Measurements from ENCODE around the gene ALPK3. TPM values are rescaled to one million over a fixed set of nuclear protein-coding genes. Genes with fewer than 3 reads are reported as not detected.

ALPK3 gene
- total RNA-seq, 4 donors from 2014 or later: 0.18 to 7.0 (median 0.68) TPM

GRCh38 chr15:84879088-84879780 lies 62.1 kb downstream of the ALPK3 start:
- no peaks in the 10 kb centered on the region for H3K9me3 ChIP-seq
- H3K27ac ChIP-seq: no peak overlapping the region
- H3K36me3 ChIP-seq: no peaks in the 10 kb centered on the region
- no peak overlapping the region for H3K4me3 ChIP-seq
- DNase-seq: no peak
- H3K4me1 ChIP-seq: peaks cover 0 to 2% (median 0%) of the 10 kb centered on the region in 4 donors
- TF ChIP-seq CTCF (IDR thresholded peaks at IDR 0.05) (no peak), POLR2A (IDR thresholded peaks at IDR 0.05) (no peak)
- no peaks in the 10 kb centered on the region for H3K27me3 ChIP-seq

DNA sequence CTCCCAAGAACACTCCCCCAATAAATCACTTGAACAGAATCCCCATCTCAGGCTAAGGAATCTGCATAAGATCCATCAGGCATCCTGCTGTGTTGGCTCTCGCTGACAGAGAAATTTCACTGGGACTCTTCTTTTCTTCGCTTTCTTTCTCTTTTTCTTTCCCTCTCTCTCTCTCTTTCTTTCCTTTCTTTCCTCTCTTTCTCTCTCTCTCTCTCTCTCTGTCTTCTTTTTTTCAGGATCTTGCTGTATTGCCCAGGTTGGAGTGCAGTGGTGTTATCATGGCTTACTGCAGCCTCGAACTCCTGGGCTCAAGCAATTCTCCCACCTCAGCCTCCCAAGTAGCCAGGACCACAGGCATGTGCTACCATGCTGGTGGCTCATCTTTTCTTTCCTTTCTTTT lies 62.9 kb downstream of the ALPK3 start:
- Histone ChIP-seq H3K9me3 (no peaks in the 10 kb centered on the region), H3K27ac (no peak overlapping the region), H3K4me1 (peaks cover 0 to 2% (median 0%) of the 10 kb centered on the region in 4 donors), H3K36me3 (no peaks in the 10 kb centered on the region), H3K27me3 (no peaks in the 10 kb centered on the region), H3K4me3 (no peak overlapping the region)
- no peak for DNase-seq
- TF ChIP-seq POLR2A (IDR thresholded peaks at IDR 0.05) (no peak), CTCF (IDR thresholded peaks at IDR 0.05) (no peak)

DNA sequence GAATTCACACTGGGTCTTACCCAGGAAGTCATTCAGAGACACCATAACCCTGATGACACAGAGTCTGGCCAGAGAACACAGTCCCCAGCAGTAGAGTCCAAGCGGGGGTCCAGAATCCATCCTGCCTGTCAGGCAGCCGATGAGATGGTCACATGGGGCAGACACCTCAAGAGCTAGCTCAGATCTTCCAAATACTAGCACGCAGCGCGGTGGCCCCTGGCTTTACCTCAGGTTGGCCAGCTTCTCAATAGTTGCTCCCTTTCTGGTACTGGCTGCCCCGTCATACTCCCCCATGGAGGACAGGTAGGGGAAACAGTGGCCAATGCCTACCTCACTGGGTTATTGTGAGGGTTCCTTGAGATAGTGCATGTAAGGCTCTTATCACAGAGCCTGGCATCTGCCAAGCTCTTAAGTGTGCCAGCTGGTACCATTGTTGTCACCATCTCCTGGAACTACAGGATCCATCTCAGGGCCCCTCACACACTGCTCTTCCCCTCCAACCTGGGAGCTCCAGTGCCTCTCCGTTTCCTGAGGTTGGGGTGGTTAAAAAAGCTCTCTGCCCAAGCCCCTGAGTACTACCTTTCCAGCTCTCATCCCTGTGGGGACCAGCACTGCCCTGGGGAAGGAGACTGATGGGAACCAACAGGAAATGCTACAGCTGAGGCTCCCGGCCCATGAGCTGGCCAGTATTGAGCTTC lies 63.8 kb downstream of the ALPK3 start:
- Histone ChIP-seq H3K4me1 (peaks cover 0 to 2% (median 0%) of the 10 kb centered on the region in 4 donors), H3K27me3 (no peaks in the 10 kb centered on the region), H3K27ac (no peak overlapping the region), H3K36me3 (no peaks in the 10 kb centered on the region), H3K9me3 (no peaks in the 10 kb centered on the region), H3K4me3 (no peak overlapping the region)
- TF ChIP-seq POLR2A (IDR thresholded peaks at IDR 0.05) (no peak), CTCF (IDR thresholded peaks at IDR 0.05) (no peak)
- DNase-seq: no peak

- DNase-seq: no peak
- TF ChIP-seq CTCF (IDR thresholded peaks at IDR 0.05): no peak
- TF ChIP-seq POLR2A (IDR thresholded peaks at IDR 0.05): no peak
- H3K27me3 ChIP-seq: no peaks in the 10 kb centered on the region
- no peaks in the 10 kb centered on the region for H3K9me3 ChIP-seq
- H3K4me3 ChIP-seq: no peak overlapping the region
- H3K4me1 ChIP-seq: peaks cover 0 to 2% (median 0%) of the 10 kb centered on the region in 4 donors
- no peak overlapping the region for H3K27ac ChIP-seq
- no peaks in the 10 kb centered on the region for H3K36me3 ChIP-seq
These were observed 64.3 kb downstream of the ALPK3 start for GRCh38 chr15:84881520-84881830.

GRCh38 chr15:84883466-84883865 lies 66.3 kb downstream of the ALPK3 start:
- Histone ChIP-seq H3K9me3 (no peaks in the 10 kb centered on the region), H3K27ac (no peak overlapping the region), H3K4me3 (no peak overlapping the region), H3K36me3 (no peaks in the 10 kb centered on the region), H3K27me3 (no peaks in the 10 kb centered on the region), H3K4me1 (peaks cover 0 to 2% (median 0%) of the 10 kb centered on the region in 4 donors)
- DNase-seq: no peak
- no peak for TF ChIP-seq POLR2A (IDR thresholded peaks at IDR 0.05)
- no peak for TF ChIP-seq CTCF (IDR thresholded peaks at IDR 0.05)

All from Peyer's patch (tissue), 4 donors.